Mesothelial cell of epicardium (in vitro differentiated cells): Measurements from ENCODE around the gene TGFBRAP1. TPM values are rescaled to one million over a fixed set of nuclear protein-coding genes. Genes with fewer than 3 reads are reported as not detected.
A peak's percentile ranks its signal among the peaks of the same experiment; 100 is the strongest.

Experiments used
- DNase-seq, 2 experiments: peaks; one replicate each; pipeline ENCODE4 v3.0.0; 2021; ENCODE audit warnings: low spot score in 2 of 2; ENCODE audit not compliant: unreplicated experiment in 2 of 2
- H3K27ac Mint-ChIP-seq: 2 replicates; pipeline ENCODE4 v1.8.0; 2021; ENCODE audit warnings: mixed read lengths
- H3K27me3 Mint-ChIP-seq: 2 replicates; pipeline ENCODE4 v1.8.0; 2021; ENCODE audit warnings: low read depth, mixed read lengths
- H3K36me3 Mint-ChIP-seq: 2 replicates; pipeline ENCODE4 v1.8.0; 2021; ENCODE audit warnings: mixed read lengths
- H3K4me1 Mint-ChIP-seq: 2 replicates; pipeline ENCODE4 v1.8.0; 2021; ENCODE audit warnings: mixed read lengths
- H3K4me3 Mint-ChIP-seq: 2 replicates; pipeline ENCODE4 v1.8.0; 2021; ENCODE audit warnings: mild to moderate bottlenecking, moderate library complexity, mixed read lengths
- H3K9me3 Mint-ChIP-seq: 2 replicates; pipeline ENCODE4 v1.8.0; 2021; ENCODE audit warnings: mixed read lengths
- total RNA-seq: library from RNA; stranded (reverse); gene quantifications from 3 replicates; pipeline ENCODE4 v1.2.1, GENCODE V29; 2021
- TF ChIP-seq, protein P1 (sequence below): fragments of 200-600 bp; sonication (generic); IDR thresholded peaks from one replicate; pipeline ENCODE4 v1.5.0; 2021; ENCODE audit warnings: antibody characterized with exemption; ENCODE audit not compliant: unreplicated experiment

TGFBRAP1 gene
- total RNA-seq, 1 donor from 2014 or later = 23.6 TPM

DNA sequence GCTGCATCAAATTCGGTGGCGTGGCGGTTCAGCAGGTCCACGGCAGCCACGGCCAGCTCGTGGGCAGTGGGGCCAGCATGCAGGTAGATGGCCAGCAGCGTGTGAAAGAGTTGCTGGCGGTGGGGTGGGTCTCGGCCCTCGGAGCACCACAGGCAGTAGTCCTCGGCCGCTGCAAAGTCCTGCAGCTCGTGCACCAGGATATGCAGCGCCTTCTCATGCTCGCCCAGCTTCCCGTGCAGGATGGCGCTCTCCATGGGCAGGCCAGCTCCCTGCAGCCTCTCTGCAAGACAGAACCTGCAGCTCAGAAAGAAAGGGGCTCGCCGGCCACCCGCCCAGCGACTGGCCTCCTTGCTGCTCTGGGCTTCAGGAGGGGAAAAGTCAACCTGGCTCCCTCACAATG lies 60.1 kb downstream of the TGFBRAP1 start:
- H3K27ac Mint-ChIP-seq = no peak overlapping the region
- no peak overlapping the region for H3K4me3 Mint-ChIP-seq
- no peak for DNase-seq
- no peaks in the 10 kb centered on the region for H3K4me1 Mint-ChIP-seq
- peaks cover 38% of the 10 kb centered on the region for H3K36me3 Mint-ChIP-seq
- no peaks in the 10 kb centered on the region for H3K27me3 Mint-ChIP-seq
- H3K9me3 Mint-ChIP-seq = no peaks in the 10 kb centered on the region
- TF ChIP-seq, protein P1, sequence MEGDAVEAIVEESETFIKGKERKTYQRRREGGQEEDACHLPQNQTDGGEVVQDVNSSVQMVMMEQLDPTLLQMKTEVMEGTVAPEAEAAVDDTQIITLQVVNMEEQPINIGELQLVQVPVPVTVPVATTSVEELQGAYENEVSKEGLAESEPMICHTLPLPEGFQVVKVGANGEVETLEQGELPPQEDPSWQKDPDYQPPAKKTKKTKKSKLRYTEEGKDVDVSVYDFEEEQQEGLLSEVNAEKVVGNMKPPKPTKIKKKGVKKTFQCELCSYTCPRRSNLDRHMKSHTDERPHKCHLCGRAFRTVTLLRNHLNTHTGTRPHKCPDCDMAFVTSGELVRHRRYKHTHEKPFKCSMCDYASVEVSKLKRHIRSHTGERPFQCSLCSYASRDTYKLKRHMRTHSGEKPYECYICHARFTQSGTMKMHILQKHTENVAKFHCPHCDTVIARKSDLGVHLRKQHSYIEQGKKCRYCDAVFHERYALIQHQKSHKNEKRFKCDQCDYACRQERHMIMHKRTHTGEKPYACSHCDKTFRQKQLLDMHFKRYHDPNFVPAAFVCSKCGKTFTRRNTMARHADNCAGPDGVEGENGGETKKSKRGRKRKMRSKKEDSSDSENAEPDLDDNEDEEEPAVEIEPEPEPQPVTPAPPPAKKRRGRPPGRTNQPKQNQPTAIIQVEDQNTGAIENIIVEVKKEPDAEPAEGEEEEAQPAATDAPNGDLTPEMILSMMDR = no peak

DNA sequence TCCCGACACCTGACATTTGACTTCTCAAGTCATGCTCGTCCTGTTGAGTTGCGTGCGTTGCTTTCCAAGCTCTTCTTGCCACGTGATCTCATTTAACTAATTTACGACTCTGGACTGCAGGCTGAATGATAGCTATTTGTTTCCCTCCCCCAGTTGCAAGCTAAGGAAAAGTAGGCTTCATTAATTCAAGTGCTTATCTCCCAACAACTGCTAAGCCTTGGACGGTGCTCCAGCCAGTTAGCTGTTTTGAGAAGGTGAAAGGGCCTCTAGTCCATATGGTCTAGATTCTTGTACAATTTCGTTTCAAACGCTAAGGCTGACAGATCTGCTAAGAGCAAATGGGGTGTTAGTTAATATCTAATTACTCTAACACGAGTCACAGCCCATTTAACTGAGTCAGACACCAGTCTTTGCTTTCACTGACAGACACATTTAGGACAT lies 66.9 kb downstream of the TGFBRAP1 start:
- Mint-ChIP-seq H3K27ac (peak overlapping the region; percentile 73), H3K4me1 (peaks cover 19% of the 10 kb centered on the region)

DNA sequence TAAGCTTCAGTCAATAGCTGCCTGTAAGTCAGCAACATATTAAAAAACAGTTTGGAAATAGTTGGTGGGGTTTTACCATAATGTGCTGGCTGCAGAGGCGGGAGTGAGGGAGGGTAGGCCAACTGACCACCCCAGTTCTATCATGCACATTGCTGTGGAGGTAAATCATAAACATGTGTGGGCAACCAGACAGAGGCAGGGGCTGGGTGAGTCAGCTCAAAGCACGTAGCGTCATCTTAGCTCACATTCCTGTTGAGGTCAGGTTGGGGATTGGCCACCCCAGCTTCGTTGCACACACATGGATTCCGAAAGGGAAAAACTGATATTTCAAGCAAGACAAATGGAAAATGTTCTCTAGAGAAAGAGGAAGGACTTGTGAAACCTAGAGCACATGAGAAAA lies 68.5 kb downstream of the TGFBRAP1 start:
- Mint-ChIP-seq H3K4me3 (no peak overlapping the region), H3K36me3 (peaks cover 22% of the 10 kb centered on the region), H3K9me3 (peaks cover 5% of the 10 kb centered on the region), H3K27me3 (no peaks in the 10 kb centered on the region), H3K27ac (peak overlapping the region; percentile 95), H3K4me1 (peaks cover 26% of the 10 kb centered on the region)
- TF ChIP-seq, protein P1 = no peak
- no peak for DNase-seq

More for the DNA sequence above, 66.9 kb downstream of the TGFBRAP1 start:
- DNase-seq = no peak
- Mint-ChIP-seq H3K4me3 (no peak overlapping the region), H3K36me3 (peaks cover 28% of the 10 kb centered on the region), H3K9me3 (peaks cover 5% of the 10 kb centered on the region), H3K27me3 (no peaks in the 10 kb centered on the region)
- TF ChIP-seq, protein P1 = no peak

DNA sequence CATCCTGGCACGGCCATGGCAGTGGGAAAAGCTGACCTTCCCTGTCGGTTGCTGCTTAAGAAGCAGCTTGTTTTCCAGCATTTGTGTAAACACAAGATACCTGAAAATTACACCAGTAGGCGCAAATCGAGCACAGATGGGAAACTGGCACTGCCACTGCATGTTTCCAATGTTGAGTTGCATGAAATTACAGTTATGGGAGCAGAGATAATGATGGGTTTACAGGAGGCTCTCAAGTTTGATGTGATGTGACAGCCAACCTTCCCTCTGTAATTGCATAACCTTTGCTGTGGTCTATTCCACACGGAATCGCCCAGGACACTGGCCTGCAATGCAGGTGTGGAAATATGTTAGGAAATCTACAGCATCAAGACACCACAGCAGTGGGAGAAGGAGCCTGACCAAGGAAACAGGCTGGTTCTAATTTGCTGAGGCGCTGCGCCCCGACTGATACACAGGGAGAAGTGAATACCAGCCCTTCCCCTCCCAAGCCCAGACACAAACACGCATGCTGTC lies 70.6 kb downstream of the TGFBRAP1 start:
- peaks cover 30% of the 10 kb centered on the region for H3K4me1 Mint-ChIP-seq
- peaks cover 12% of the 10 kb centered on the region for H3K36me3 Mint-ChIP-seq
- peaks cover 5% of the 10 kb centered on the region for H3K9me3 Mint-ChIP-seq
- H3K4me3 Mint-ChIP-seq = no peak overlapping the region
- no peaks in the 10 kb centered on the region for H3K27me3 Mint-ChIP-seq
- no peak for DNase-seq
- TF ChIP-seq, protein P1 = no peak
- no peak overlapping the region for H3K27ac Mint-ChIP-seq

DNA sequence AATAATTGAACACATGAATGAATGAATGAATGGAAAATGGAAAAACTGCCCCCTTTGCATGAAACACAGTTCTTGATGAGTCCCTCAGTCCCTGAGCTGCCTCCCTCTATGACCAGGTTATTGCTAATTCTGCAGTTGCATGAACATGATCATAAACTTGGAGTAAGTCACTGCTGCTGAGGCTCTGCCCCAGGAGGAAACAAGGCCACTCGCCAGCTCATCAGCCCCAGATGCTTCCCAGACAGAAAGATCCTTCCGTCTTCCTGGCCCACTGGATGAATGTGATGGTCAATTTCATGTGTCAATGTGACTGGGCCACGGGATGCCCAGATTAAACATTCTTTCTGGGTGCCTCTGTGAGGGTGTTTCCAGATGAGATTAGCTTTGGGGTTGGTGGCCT lies 71.6 kb downstream of the TGFBRAP1 start:
- Mint-ChIP-seq H3K4me1 (peaks cover 28% of the 10 kb centered on the region), H3K27ac (no peak overlapping the region), H3K9me3 (peaks cover 5% of the 10 kb centered on the region), H3K4me3 (no peak overlapping the region), H3K27me3 (no peaks in the 10 kb centered on the region), H3K36me3 (peaks cover 9% of the 10 kb centered on the region)
- DNase-seq = no peak
- TF ChIP-seq, protein P1 = no peak
